ENCODE results near the gene FHAD1.

Gene FHAD1

GRCh38 chr1:15248216-15248615 lies 1.2 kb downstream of the FHAD1 start:
- Histone ChIP-seq H3K27ac (ENCODE audit: insufficient read depth, low read depth, low read length, poor library complexity, severe bottlenecking) (no peak overlapping the region), H3K4me1 (ENCODE audit: control insufficient read depth, insufficient read depth, low read length) (peaks cover 3% of the 10 kb centered on the region), H3K36me3 (ENCODE audit: control insufficient read depth, insufficient read depth, low read length) (no peaks in the 10 kb centered on the region), H3K27me3 (ENCODE audit: control insufficient read depth, insufficient read depth, low read length, poor library complexity, severe bottlenecking) (no peaks in the 10 kb centered on the region), H3K4me3 (ENCODE audit: insufficient read depth, low read depth, low read length) (peak overlapping the region; percentile 55), H3K9me3 (ENCODE audit: control insufficient read depth, low read length) (no peaks in the 10 kb centered on the region)
- WGBS, 2 experiments = 88 to 90% methylated on average over 4 of the region's 4 CpGs

DNA sequence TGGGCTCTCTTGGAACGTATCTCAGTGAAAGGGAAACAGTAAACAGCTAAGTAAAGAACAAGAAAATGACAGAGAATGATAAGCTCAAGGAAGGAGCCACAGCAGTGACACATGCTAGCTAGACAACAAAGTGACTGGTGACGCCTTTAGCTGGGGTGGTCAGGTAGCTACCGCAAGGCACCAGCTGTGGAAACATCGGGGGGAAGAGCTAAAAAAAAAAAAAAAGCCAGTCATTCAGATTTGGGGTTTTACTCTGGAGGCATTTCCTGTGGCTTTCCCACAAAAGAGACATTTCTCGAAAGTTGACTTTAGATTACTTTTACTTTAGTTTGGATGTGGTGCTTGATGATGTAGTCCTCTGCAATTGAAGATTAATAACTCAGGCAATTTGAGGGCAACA lies 2.1 kb downstream of the FHAD1 start:
- H3K4me3 ChIP-seq (ENCODE audit: insufficient read depth, low read depth, low read length) = no peak overlapping the region
- H3K36me3 ChIP-seq (ENCODE audit: control insufficient read depth, insufficient read depth, low read length) = no peaks in the 10 kb centered on the region
- no peaks in the 10 kb centered on the region for H3K4me1 ChIP-seq (ENCODE audit: control insufficient read depth, insufficient read depth, low read length)
- H3K27me3 ChIP-seq (ENCODE audit: control insufficient read depth, insufficient read depth, low read length, poor library complexity, severe bottlenecking) = no peaks in the 10 kb centered on the region
- no peak overlapping the region for H3K27ac ChIP-seq (ENCODE audit: insufficient read depth, low read depth, low read length, poor library complexity, severe bottlenecking)
- H3K9me3 ChIP-seq (ENCODE audit: control insufficient read depth, low read length) = no peaks in the 10 kb centered on the region
- WGBS, 2 experiments = 89 to 90% methylated on average over 5 of the region's 5 CpGs

GRCh38 chr1:15251857-15252835 lies 5.1 kb downstream of the FHAD1 start:
- no peaks in the 10 kb centered on the region for H3K9me3 ChIP-seq (ENCODE audit: control insufficient read depth, low read length)

GRCh38 chr1:15254559-15254958 lies 7.5 kb downstream of the FHAD1 start:
- Histone ChIP-seq H3K9me3 (ENCODE audit: control insufficient read depth, low read length) (no peaks in the 10 kb centered on the region), H3K36me3 (ENCODE audit: control insufficient read depth, insufficient read depth, low read length) (no peaks in the 10 kb centered on the region)
- WGBS, 2 experiments = 45 to 87% methylated on average over 1 to 2 of the region's 2 CpGs

More at GRCh38 chr1:15251857-15252835, 5.1 kb downstream of the FHAD1 start:
- Histone ChIP-seq H3K27me3 (ENCODE audit: control insufficient read depth, insufficient read depth, low read length, poor library complexity, severe bottlenecking) (no peaks in the 10 kb centered on the region), H3K4me3 (ENCODE audit: insufficient read depth, low read depth, low read length) (no peak overlapping the region), H3K4me1 (ENCODE audit: control insufficient read depth, insufficient read depth, low read length) (no peaks in the 10 kb centered on the region), H3K27ac (ENCODE audit: insufficient read depth, low read depth, low read length, poor library complexity, severe bottlenecking) (no peak overlapping the region), H3K36me3 (ENCODE audit: control insufficient read depth, insufficient read depth, low read length) (no peaks in the 10 kb centered on the region)
- WGBS, 2 experiments = 84 to 88% methylated on average over 14 of the region's 14 CpGs

GRCh38 chr1:15255582-15256149 lies 8.6 kb downstream of the FHAD1 start:
- no peak overlapping the region for H3K27ac ChIP-seq (ENCODE audit: insufficient read depth, low read depth, low read length, poor library complexity, severe bottlenecking)
- no peaks in the 10 kb centered on the region for H3K36me3 ChIP-seq (ENCODE audit: control insufficient read depth, insufficient read depth, low read length)
- no peaks in the 10 kb centered on the region for H3K4me1 ChIP-seq (ENCODE audit: control insufficient read depth, insufficient read depth, low read length)
- 69 to 71% methylated on average over 4 of the region's 4 CpGs for WGBS, 2 experiments
- H3K27me3 ChIP-seq (ENCODE audit: control insufficient read depth, insufficient read depth, low read length, poor library complexity, severe bottlenecking) = no peaks in the 10 kb centered on the region
- no peaks in the 10 kb centered on the region for H3K9me3 ChIP-seq (ENCODE audit: control insufficient read depth, low read length)
- no peak overlapping the region for H3K4me3 ChIP-seq (ENCODE audit: insufficient read depth, low read depth, low read length)

More at GRCh38 chr1:15254559-15254958, 7.5 kb downstream of the FHAD1 start:
- Histone ChIP-seq H3K27me3 (ENCODE audit: control insufficient read depth, insufficient read depth, low read length, poor library complexity, severe bottlenecking) (no peaks in the 10 kb centered on the region), H3K27ac (ENCODE audit: insufficient read depth, low read depth, low read length, poor library complexity, severe bottlenecking) (no peak overlapping the region), H3K4me1 (ENCODE audit: control insufficient read depth, insufficient read depth, low read length) (no peaks in the 10 kb centered on the region), H3K4me3 (ENCODE audit: insufficient read depth, low read depth, low read length) (no peak overlapping the region)

DNA sequence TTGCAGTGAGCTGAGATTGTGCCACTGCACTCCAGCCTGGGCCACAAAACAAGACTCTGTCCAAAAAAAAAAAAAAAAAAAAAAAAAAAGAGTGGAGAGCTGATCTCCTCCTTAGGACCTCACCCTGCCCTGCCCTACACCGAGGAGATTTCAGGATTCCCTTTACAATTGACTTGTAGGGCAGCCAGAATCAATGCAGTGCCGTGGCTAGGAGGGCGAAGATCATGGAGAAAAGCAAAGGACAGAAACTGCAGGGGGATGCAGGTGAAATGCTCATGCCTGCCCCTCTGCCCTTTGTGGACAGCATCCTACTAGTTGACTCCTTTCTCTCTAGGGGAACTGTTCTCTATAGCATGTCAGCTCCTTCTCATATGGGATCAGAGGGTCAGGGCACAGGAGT lies 9.6 kb downstream of the FHAD1 start:
- H3K27me3 ChIP-seq (ENCODE audit: control insufficient read depth, insufficient read depth, low read length, poor library complexity, severe bottlenecking) = no peaks in the 10 kb centered on the region

GRCh38 chr1:15257309-15257708 lies 10.3 kb downstream of the FHAD1 start:
- Histone ChIP-seq H3K27ac (ENCODE audit: insufficient read depth, low read depth, low read length, poor library complexity, severe bottlenecking) (no peak overlapping the region), H3K36me3 (ENCODE audit: control insufficient read depth, insufficient read depth, low read length) (no peaks in the 10 kb centered on the region), H3K4me3 (ENCODE audit: insufficient read depth, low read depth, low read length) (no peak overlapping the region), H3K9me3 (ENCODE audit: control insufficient read depth, low read length) (no peaks in the 10 kb centered on the region), H3K4me1 (ENCODE audit: control insufficient read depth, insufficient read depth, low read length) (no peaks in the 10 kb centered on the region), H3K27me3 (ENCODE audit: control insufficient read depth, insufficient read depth, low read length, poor library complexity, severe bottlenecking) (no peaks in the 10 kb centered on the region)
- WGBS, 2 experiments = 79% methylated on average over 14 of the region's 14 CpGs

More for the DNA sequence above, 9.6 kb downstream of the FHAD1 start:
- H3K9me3 ChIP-seq (ENCODE audit: control insufficient read depth, low read length) = no peaks in the 10 kb centered on the region
- 90 to 92% methylated on average over 3 of the region's 3 CpGs for WGBS, 2 experiments
- H3K36me3 ChIP-seq (ENCODE audit: control insufficient read depth, insufficient read depth, low read length) = no peaks in the 10 kb centered on the region
- H3K4me3 ChIP-seq (ENCODE audit: insufficient read depth, low read depth, low read length) = no peak overlapping the region
- no peak overlapping the region for H3K27ac ChIP-seq (ENCODE audit: insufficient read depth, low read depth, low read length, poor library complexity, severe bottlenecking)
- H3K4me1 ChIP-seq (ENCODE audit: control insufficient read depth, insufficient read depth, low read length) = no peaks in the 10 kb centered on the region

- no peak overlapping the region for H3K4me3 ChIP-seq (ENCODE audit: insufficient read depth, low read depth, low read length)
- H3K27me3 ChIP-seq (ENCODE audit: control insufficient read depth, insufficient read depth, low read length, poor library complexity, severe bottlenecking) = no peaks in the 10 kb centered on the region
- H3K9me3 ChIP-seq (ENCODE audit: control insufficient read depth, low read length) = no peaks in the 10 kb centered on the region
- 94 to 95% methylated on average over 13 of the region's 13 CpGs for WGBS, 2 experiments
- no peak overlapping the region for H3K27ac ChIP-seq (ENCODE audit: insufficient read depth, low read depth, low read length, poor library complexity, severe bottlenecking)
- H3K36me3 ChIP-seq (ENCODE audit: control insufficient read depth, insufficient read depth, low read length) = no peaks in the 10 kb centered on the region
- H3K4me1 ChIP-seq (ENCODE audit: control insufficient read depth, insufficient read depth, low read length) = no peaks in the 10 kb centered on the region
Observed at GRCh38 chr1:15258833-15259621, 12.0 kb downstream of the FHAD1 start.

DNA sequence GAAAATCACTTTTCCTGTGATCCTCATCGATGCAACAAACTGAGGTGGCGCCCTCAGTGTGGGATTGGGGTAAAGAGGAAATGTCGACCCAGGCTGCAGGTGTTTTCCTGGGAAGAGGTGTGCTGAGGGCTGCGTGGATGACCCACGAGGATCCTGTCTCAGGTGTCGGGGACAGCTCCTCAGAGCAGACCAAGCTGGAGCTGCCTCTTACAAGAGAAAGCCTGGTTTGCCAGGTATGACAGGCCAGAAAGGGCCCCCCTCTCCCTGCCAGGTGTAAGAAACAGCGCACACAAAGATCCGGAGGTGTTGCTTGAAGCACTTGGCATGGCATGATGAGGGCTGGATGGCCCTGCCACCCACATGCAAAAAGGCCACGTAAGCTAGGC lies 12.6 kb downstream of the FHAD1 start:
- H3K36me3 ChIP-seq (ENCODE audit: control insufficient read depth, insufficient read depth, low read length) = no peaks in the 10 kb centered on the region
- no peaks in the 10 kb centered on the region for H3K9me3 ChIP-seq (ENCODE audit: control insufficient read depth, low read length)
- no peak overlapping the region for H3K27ac ChIP-seq (ENCODE audit: insufficient read depth, low read depth, low read length, poor library complexity, severe bottlenecking)
- WGBS, 2 experiments = 92 to 94% methylated on average over 9 of the region's 9 CpGs
- no peaks in the 10 kb centered on the region for H3K4me1 ChIP-seq (ENCODE audit: control insufficient read depth, insufficient read depth, low read length)
- no peak overlapping the region for H3K4me3 ChIP-seq (ENCODE audit: insufficient read depth, low read depth, low read length)
- no peaks in the 10 kb centered on the region for H3K27me3 ChIP-seq (ENCODE audit: control insufficient read depth, insufficient read depth, low read length, poor library complexity, severe bottlenecking)
